ENCODE results near the gene HOXA5.

HOXA5 gene

GRCh38 chr7:27140126-27140857 is 3.2 kb downstream of the HOXA5 start:
- H3K9ac ChIP-seq: no peak overlapping the region
- H3K27ac ChIP-seq: no peak overlapping the region
- H3K79me2 ChIP-seq: no peaks in the 10 kb centered on the region
- no peak overlapping the region for H2AFZ ChIP-seq
- no peaks in the 10 kb centered on the region for H3K27me3 ChIP-seq (ENCODE audit: control insufficient read depth, insufficient read depth, low read length)
- no peaks in the 10 kb centered on the region for H3K36me3 ChIP-seq (ENCODE audit: control insufficient read depth, insufficient read depth, low read length)
- no peak for TF ChIP-seq CTCF (IDR thresholded peaks at IDR 0.05)
- no peak overlapping the region for H3K4me2 ChIP-seq (ENCODE audit: low read length)
- H3K4me3 ChIP-seq (ENCODE audit: low read depth, low read length): no peak overlapping the region
- no peaks in the 10 kb centered on the region for H3K4me1 ChIP-seq
- no peaks in the 10 kb centered on the region for H3K9me3 ChIP-seq (ENCODE audit: control insufficient read depth, low read length)

GRCh38 chr7:27139334-27140125 is 4.0 kb downstream of the HOXA5 start:
- Histone ChIP-seq H3K79me2 (no peaks in the 10 kb centered on the region), H3K27me3 (ENCODE audit: control insufficient read depth, insufficient read depth, low read length) (no peaks in the 10 kb centered on the region), H3K4me1 (no peaks in the 10 kb centered on the region), H2AFZ (no peak overlapping the region), H3K27ac (no peak overlapping the region), H3K4me2 (ENCODE audit: low read length) (no peak overlapping the region), H3K9me3 (ENCODE audit: control insufficient read depth, low read length) (no peaks in the 10 kb centered on the region), H3K4me3 (ENCODE audit: low read depth, low read length) (no peak overlapping the region), H3K9ac (no peak overlapping the region), H3K36me3 (ENCODE audit: control insufficient read depth, insufficient read depth, low read length) (no peaks in the 10 kb centered on the region)
- no peak for TF ChIP-seq CTCF (IDR thresholded peaks at IDR 0.05)

GRCh38 chr7:27138985-27139333 is 4.5 kb downstream of the HOXA5 start:
- no peaks in the 10 kb centered on the region for H3K9me3 ChIP-seq (ENCODE audit: control insufficient read depth, low read length)
- H2AFZ ChIP-seq: no peak overlapping the region
- no peaks in the 10 kb centered on the region for H3K4me1 ChIP-seq
- no peak for TF ChIP-seq CTCF (IDR thresholded peaks at IDR 0.05)
- H3K9ac ChIP-seq: no peak overlapping the region
- no peaks in the 10 kb centered on the region for H3K79me2 ChIP-seq
- no peak overlapping the region for H3K4me3 ChIP-seq (ENCODE audit: low read depth, low read length)
- H3K36me3 ChIP-seq (ENCODE audit: control insufficient read depth, insufficient read depth, low read length): no peaks in the 10 kb centered on the region
- H3K27ac ChIP-seq: no peak overlapping the region
- H3K4me2 ChIP-seq (ENCODE audit: low read length): no peak overlapping the region
- H3K27me3 ChIP-seq (ENCODE audit: control insufficient read depth, insufficient read depth, low read length): no peaks in the 10 kb centered on the region

GRCh38 chr7:27138472-27138871 is 5.0 kb downstream of the HOXA5 start:
- H3K9ac ChIP-seq: no peak overlapping the region
- H3K27ac ChIP-seq: no peak overlapping the region

More at GRCh38 chr7:27138472-27138871, 5.0 kb downstream of the HOXA5 start:
- Histone ChIP-seq H3K79me2 (no peaks in the 10 kb centered on the region), H3K4me3 (ENCODE audit: low read depth, low read length) (no peak overlapping the region), H2AFZ (no peak overlapping the region), H3K4me1 (no peaks in the 10 kb centered on the region), H3K27me3 (ENCODE audit: control insufficient read depth, insufficient read depth, low read length) (no peaks in the 10 kb centered on the region), H3K4me2 (ENCODE audit: low read length) (no peak overlapping the region), H3K9me3 (ENCODE audit: control insufficient read depth, low read length) (no peaks in the 10 kb centered on the region), H3K36me3 (ENCODE audit: control insufficient read depth, insufficient read depth, low read length) (no peaks in the 10 kb centered on the region)
- TF ChIP-seq CTCF (IDR thresholded peaks at IDR 0.05): no peak

All from parathyroid adenoma (tissue), 2 donors.